ENCODE data around the gene MYL6B. TPM values are rescaled to one million over a fixed set of nuclear protein-coding genes. Genes with fewer than 3 reads are reported as not detected.

The MYL6B gene
- total RNA-seq, 1 donor from 2014 or later: 75.0 TPM

Other genes starting within 250 kb of the MYL6B start
- gene PYM1, start 224.7 kb upstream of the MYL6B start, total RNA-seq: 25.1 and 26.8 TPM in 2 replicates
- 9.5 and 12.9 TPM in 2 replicates for gene DGKA, start 221.4 kb upstream of the MYL6B start, total RNA-seq
- 0.20 and 0.22 TPM in 2 replicates for gene PMEL, start 186.5 kb upstream of the MYL6B start, total RNA-seq
- gene CDK2, start 185.8 kb upstream of the MYL6B start, total RNA-seq: 18.1 and 20.8 TPM in 2 replicates
- gene RAB5B, start 178.5 kb upstream of the MYL6B start, total RNA-seq: 25.3 and 32.5 TPM in 2 replicates
- 8.9 and 10.1 TPM in 2 replicates for gene SUOX, start 155.3 kb upstream of the MYL6B start, total RNA-seq
- gene IKZF4, start 131.5 kb upstream of the MYL6B start, total RNA-seq: 0.20 and 0.22 TPM in 2 replicates
- gene RPS26, start 110.7 kb upstream of the MYL6B start, total RNA-seq: 99.2 and 124 TPM in 2 replicates
- under 0.01 and 0.22 TPM in 2 replicates for gene ERBB3, start 72.4 kb upstream of the MYL6B start, total RNA-seq
- gene PA2G4, start 48.0 kb upstream of the MYL6B start, total RNA-seq: 80.8 and 102 TPM in 2 replicates
- gene RPL41, start 36.0 kb upstream of the MYL6B start, total RNA-seq: 2,546 and 2,559 TPM in 2 replicates
- gene ZC3H10, start 34.3 kb upstream of the MYL6B start, total RNA-seq: 2.6 and 5.0 TPM in 2 replicates
- gene ESYT1, start 24.3 kb upstream of the MYL6B start, total RNA-seq: 270 and 326 TPM in 2 replicates
- gene MYL6, start 5.8 kb downstream of the MYL6B start, total RNA-seq: 2,671 and 3,118 TPM in 2 replicates
- 31.4 and 45.8 TPM in 2 replicates for gene SMARCC2, start 36.9 kb downstream of the MYL6B start, total RNA-seq
- 42.5 and 73.0 TPM in 2 replicates for gene RNF41, start 69.3 kb downstream of the MYL6B start, total RNA-seq
- gene NABP2, start 71.8 kb downstream of the MYL6B start, total RNA-seq: 17.5 and 21.1 TPM in 2 replicates
- not detected in 2 replicates for gene SLC39A5, start 77.5 kb downstream of the MYL6B start, total RNA-seq
- 8.3 and 10.7 TPM in 2 replicates for gene ANKRD52, start 105.8 kb downstream of the MYL6B start, total RNA-seq
- 5.9 and 7.9 TPM in 2 replicates for gene COQ10A, start 114.4 kb downstream of the MYL6B start, total RNA-seq
- gene CS, start 147.7 kb downstream of the MYL6B start, total RNA-seq: 75.6 and 111 TPM in 2 replicates
- gene CNPY2, start 163.4 kb downstream of the MYL6B start, total RNA-seq: 55.6 and 69.2 TPM in 2 replicates
- gene PAN2, start 181.4 kb downstream of the MYL6B start, total RNA-seq: 5.7 and 10.9 TPM in 2 replicates
- gene IL23A, start 186.3 kb downstream of the MYL6B start, total RNA-seq: under 0.01 TPM in 1 of 2 replicates, not detected in the other
- gene STAT2, start 207.5 kb downstream of the MYL6B start, total RNA-seq: 34.7 and 79.4 TPM in 2 replicates
- gene APOF, start 210.3 kb downstream of the MYL6B start, total RNA-seq: not detected in 2 replicates